K562 (cell line): ENCODE results near the gene TBC1D25. TPM values are rescaled to one million over a fixed set of nuclear protein-coding genes. Genes with fewer than 3 reads are reported as not detected.

ENCODE experiments used
- ATAC-seq: fragments of 200-7000 bp; cut with Tn5 transposase; 3 replicates; pipeline ENCODE4 v1.9.1; 2020; ENCODE audit warnings: moderate library complexity
- BruUV-seq: library from RNA; stranded (reverse); fragments of 400-500 nt; replicated peaks from 2 replicates; lab custom pipeline; 2021; lab: Mats Ljungman, UMichigan
- CTCF ChIA-PET: fragments of 300-600 bp; formaldehyde crosslinking; extraction: SDS; loops from one replicate; lab custom pipeline; 2021; ENCODE audit warnings: low intra/inter-chr PET ratio; lab: Yijun Ruan, JAX
- POLR2A ChIA-PET: fragments of 300-600, 350-650 bp; sonication (Branson Sonifier 250); formaldehyde crosslinking; extraction: SDS; loops from one replicate; lab custom pipeline; 2021; ENCODE audit warnings: antibody characterized with exemption, inconsistent platforms; lab: Yijun Ruan, JAX
- DNase-seq, 4 experiments: peaks; one replicate each; pipeline versions ENCODE4 v3.0.0 to v3.0.0-alpha.2; 2011 to 2018; ENCODE audit warnings: low spot score in 3 of 4, mixed read lengths in 3 of 4; ENCODE audit errors: extremely low read depth in 1 of 4
- FAIRE-seq: peaks from 2 replicates; lab custom pipeline; 2011; peaks lifted over from hg19 to GRCh38; lab: Jason Lieb, UNC
- H2AFZ ChIP-seq: 2 replicates; pipeline ENCODE4 v1.6.0; 2011; ENCODE audit warnings: low read depth, low read length, control low read depth, inconsistent platforms
- H3K27ac ChIP-seq: fragments of 200-600 bp; 3 replicates; pipeline ENCODE4 v1.8.0; 2011; ENCODE audit warnings: low read depth, mild to moderate bottlenecking, control low read depth, inconsistent platforms, low read length, moderate library complexity, mixed read lengths; ENCODE audit errors: extremely low read depth
- H3K27me3 ChIP-seq, 2 experiments: fragments of 300-600 bp in 1 of 2; 2 replicates in 1 of 2; 3 replicates in 1 of 2; pipeline versions ENCODE4 v1.6.0 to v1.8.0; 2011; ENCODE audit warnings: inconsistent platforms in 2 of 2, low read length in 2 of 2, mild to moderate bottlenecking in 1 of 2, mixed read lengths in 1 of 2, moderate library complexity in 1 of 2; ENCODE audit not compliant: control insufficient read depth in 2 of 2, insufficient read depth in 2 of 2
- H3K36me3 ChIP-seq: fragments of 300-600 bp; 3 replicates; pipeline ENCODE4 v1.8.0; 2011; ENCODE audit warnings: mild to moderate bottlenecking, low read length, inconsistent platforms; ENCODE audit not compliant: control insufficient read depth, insufficient read depth
- H3K4me1 ChIP-seq, 2 experiments: fragments of 200-600 bp in 1 of 2; replicated peaks in 1 of 2; 2 replicates in 1 of 2; 3 replicates in 1 of 2; pipeline versions ENCODE4 v1.5.1 to v1.8.0; 2011; ENCODE audit warnings: inconsistent platforms in 2 of 2, low read length in 2 of 2, mild to moderate bottlenecking in 1 of 2, mixed read lengths in 1 of 2, moderate library complexity in 1 of 2; ENCODE audit not compliant: control insufficient read depth in 2 of 2, insufficient read depth in 2 of 2
- H3K4me2 ChIP-seq: 2 replicates; pipeline ENCODE4 v1.6.1; 2011; ENCODE audit warnings: low read length, control low read depth, inconsistent platforms, mixed read lengths; ENCODE audit not compliant: insufficient read depth
- H3K4me3 ChIP-seq: fragments of 200-600 bp; sonication (generic), shearing (Covaris generic); 2 replicates; pipeline ENCODE4 v1.5.1; 2016; ENCODE audit warnings: control low read depth, inconsistent platforms
- H3K79me2 ChIP-seq: fragments of 200-600 bp; 3 replicates; pipeline ENCODE4 v1.8.0; 2011; ENCODE audit warnings: low read length, inconsistent platforms; ENCODE audit not compliant: control insufficient read depth, insufficient read depth
- H3K9ac ChIP-seq, 2 experiments: 2 replicates each; pipeline versions ENCODE4 v1.6.0 to v1.6.1; 2011; ENCODE audit warnings: low read depth in 2 of 2, low read length in 2 of 2, control low read depth in 1 of 2, inconsistent platforms in 1 of 2, mild to moderate bottlenecking in 1 of 2, mixed read lengths in 1 of 2; ENCODE audit not compliant: insufficient read depth in 1 of 2
- H3K9me1 ChIP-seq: one replicate; pipeline ENCODE4 v1.6.0; 2011; ENCODE audit warnings: inconsistent platforms, mild to moderate bottlenecking, low read length, moderate library complexity; ENCODE audit not compliant: control insufficient read depth, insufficient read depth
- H3K9me3 ChIP-seq: replicated peaks from 2 replicates; pipeline ENCODE4 v1.5.1; 2011; ENCODE audit warnings: low read depth, low read length, inconsistent platforms; ENCODE audit not compliant: control insufficient read depth, insufficient read depth
- H4K20me1 ChIP-seq: replicated peaks from 2 replicates; pipeline ENCODE4 v1.6.1; 2011; ENCODE audit warnings: low read length, inconsistent platforms, mixed read lengths; ENCODE audit not compliant: control insufficient read depth, insufficient read depth
- CEBPB ChIP-seq: fragments of 450-650 bp; IDR thresholded peaks from 2 replicates; pipeline ENCODE4 v1.6.1; 2016; ENCODE audit warnings: missing genetic modification characterization, missing compliant biosample characterization
- CEBPG ChIP-seq, 3 experiments: fragments of 200-800 bp in 1 of 3; sonication (Bioruptor generic) in 1 of 3; sonication (generic) in 1 of 3; formaldehyde crosslinking in 1 of 3; IDR thresholded peaks in 2 of 3; conservative IDR thresholded peaks in 1 of 3; 2 replicates each; pipeline versions ENCODE4 v1.6.1 to v1.8.0; 2016 to 2022; ENCODE audit warnings: missing compliant biosample characterization in 2 of 3, missing genetic modification characterization in 2 of 3, mild to moderate bottlenecking in 1 of 3, missing genetic modification reagents in 1 of 3
- CREB1 ChIP-seq, 2 experiments: sonication (generic) in 1 of 2; formaldehyde crosslinking in 1 of 2; IDR thresholded peaks; 2 replicates each; pipeline versions ENCODE4 v1.6.1 to v1.8.0; 2012 to 2022; ENCODE audit warnings: inconsistent platforms in 1 of 2, mild to moderate bottlenecking in 1 of 2, missing genetic modification reagents in 1 of 2, moderate library complexity in 1 of 2
- DMBX1 ChIP-seq: fragments of 250-450 bp; sonication (Bioruptor Pico); IDR thresholded peaks from 2 replicates; pipeline ENCODE4 v1.8.0; 2022; ENCODE audit warnings: inconsistent platforms, mild to moderate bottlenecking, moderate library complexity, borderline replicate concordance
- FOSL1 ChIP-seq: fragments of 200-800 bp; sonication (Bioruptor generic); conservative IDR thresholded peaks from 2 replicates; pipeline ENCODE4 v1.6.1; 2016; ENCODE audit warnings: missing genetic modification characterization, missing compliant biosample characterization
- SRSF1 ChIP-seq: fragments of 200-400 bp; formaldehyde crosslinking; IDR thresholded peaks from 2 replicates; pipeline ENCODE4 v1.6.1; 2017; ENCODE audit warnings: mild to moderate bottlenecking, low read depth, low read length, moderate library complexity
- ZNF696 ChIP-seq: fragments of 250-450 bp; sonication (Bioruptor Pico); conservative IDR thresholded peaks from 2 replicates; pipeline ENCODE4 v1.4.0; 2020; ENCODE audit warnings: mild to moderate bottlenecking, moderate library complexity
- WGBS: fragments of 100-300 bp; shearing (Covaris generic); methylation state at CpG from one replicate; pipeline ENCODE4 v1.1.6; 2016; ENCODE audit warnings: low coverage, mixed read lengths; ENCODE audit not compliant: insufficient coverage; ENCODE audit errors: missing lambda C conversion rate; 5-methylcytosine and 5-hydroxymethylcytosine counted together
- in situ Hi-C: fragments of 300-500 bp; cut with MboI; formaldehyde crosslinking; loops from 4 replicates; pipeline ENCODE4 v1.15.0; 2018; ENCODE audit warnings: inconsistent platforms, mixed read lengths
- intact Hi-C: fragments of 100-400 bp; cut with micrococcal nuclease; formaldehyde crosslinking; loops from 2 replicates; pipeline ENCODE4 v1.14.2; 2022
- polyA plus RNA-seq, 8 experiments: library from polyadenylated mRNA; depleted of rRNA in 4 of 8; stranded (reverse) in 5 of 8; unstranded in 3 of 8; fragments of >200 nt; fragmentation: Nextera tagmentation in 2 of 8; fragmentation: Illumina TruSeq in 1 of 8; extraction: Ambion mirVana in 2 of 8; extraction: Trizol in 1 of 8; gene quantifications; 2 replicates each; pipeline versions ENCODE4 v1.2.1 to v1.2.3, GENCODE V29; 2011 to 2014; ENCODE audit warnings: inconsistent platforms in 1 of 8, missing spikeins in 1 of 8
- total RNA-seq, 7 experiments: library from RNA; depleted of rRNA in 6 of 7; stranded (reverse); fragments of >200 nt in 6 of 7; fragmentation: Illumina TruSeq in 2 of 7; extraction: Trizol in 2 of 7; gene quantifications; 2 replicates each; pipeline versions ENCODE4 v1.2.1 to v1.2.3, GENCODE V29; 2011 to 2021; ENCODE audit warnings: low replicate concordance in 1 of 7
- TF ChIP-seq, protein P1 (sequence below): fragments of 250-450 bp; sonication (Bioruptor Pico); IDR thresholded peaks from 2 replicates; pipeline ENCODE4 v1.5.0; 2021; ENCODE audit warnings: mild to moderate bottlenecking, borderline replicate concordance

Gene TBC1D25
- total and polyA plus RNA-seq, 9 of the 15 experiments (the other 6 are each of a cell fraction or from before 2014, with no cell fraction given) = 0.62 to 10.6 (median 3.9) TPM

DNA sequence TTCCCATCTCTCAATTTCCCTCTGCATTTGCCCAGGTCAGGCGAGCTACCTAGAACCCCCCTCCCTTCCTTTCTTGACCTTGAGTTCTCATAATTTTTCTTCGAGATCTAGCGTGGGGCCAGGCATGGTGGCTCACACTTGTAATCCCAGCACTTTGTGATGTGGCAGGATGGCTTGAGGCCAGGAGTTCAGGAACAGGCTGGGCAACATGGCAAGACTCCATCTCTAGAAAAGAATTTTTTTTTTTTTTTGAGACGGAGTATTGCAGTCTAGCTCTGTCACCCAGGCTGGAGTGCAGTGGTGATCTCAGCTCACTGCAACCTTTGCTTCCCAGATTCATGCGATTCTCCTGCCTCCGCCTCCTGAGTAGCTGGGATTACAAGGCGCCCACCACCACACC, 35.3 kb upstream of the TBC1D25 start (continued):
- TF ChIP-seq DMBX1 (CRISPR knock-in tag) (no peak), SRSF1 (no peak), CREB1 (IDR thresholded peaks at IDR 0.05) (no peak), CREB1 (CRISPR knock-in tag; IDR thresholded peaks at IDR 0.05) (no peak), ZNF696 (no peak)

DNA sequence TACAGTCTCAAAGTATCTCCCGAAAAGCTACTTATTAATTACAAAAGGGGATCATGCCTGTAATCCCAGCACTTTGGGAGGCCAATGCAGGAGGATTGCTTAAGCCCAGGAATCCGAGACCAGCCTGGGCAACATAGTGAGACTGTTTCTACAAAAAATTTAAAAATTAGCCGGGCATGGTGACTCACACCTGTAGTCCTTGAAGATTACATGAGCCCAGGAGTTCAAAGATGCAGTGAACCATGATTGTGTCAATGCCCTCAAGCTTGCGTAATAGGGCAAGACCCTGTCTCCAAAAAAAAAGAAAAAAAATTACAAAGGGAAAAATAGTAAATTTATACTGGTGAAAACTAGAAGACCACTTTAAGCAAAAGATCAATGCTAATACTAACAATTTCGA, 34.0 kb upstream of the TBC1D25 start:
- no peak overlapping the region for H3K27ac ChIP-seq
- H3K4me3 ChIP-seq = no peak overlapping the region
- intact Hi-C loops = no loop called here
- DNase-seq (no peak), FAIRE-seq (no peak), ATAC-seq (no peak)
- ChIA-PET CTCF (no interaction called here), POLR2A (no interaction called here)
- no peaks in the 10 kb centered on the region for H3K9me1 ChIP-seq
- TF ChIP-seq CEBPG (CRISPR knock-in tag; IDR thresholded peaks at IDR 0.05) (peak; percentile 24; the same call in 1 of the 2 replicates), CEBPG (tag; conservative IDR thresholded peaks at IDR 0.05 in 1 of 2, IDR thresholded peaks at IDR 0.05 in 1 of 2) (peak; percentile 68 to 77), FOSL1 (tag) (0 out of 2 replicates have a peak, but pooled peaks have one; percentile 51), CEBPB (tag) (peak; percentile 79)
- TF ChIP-seq, protein P1, sequence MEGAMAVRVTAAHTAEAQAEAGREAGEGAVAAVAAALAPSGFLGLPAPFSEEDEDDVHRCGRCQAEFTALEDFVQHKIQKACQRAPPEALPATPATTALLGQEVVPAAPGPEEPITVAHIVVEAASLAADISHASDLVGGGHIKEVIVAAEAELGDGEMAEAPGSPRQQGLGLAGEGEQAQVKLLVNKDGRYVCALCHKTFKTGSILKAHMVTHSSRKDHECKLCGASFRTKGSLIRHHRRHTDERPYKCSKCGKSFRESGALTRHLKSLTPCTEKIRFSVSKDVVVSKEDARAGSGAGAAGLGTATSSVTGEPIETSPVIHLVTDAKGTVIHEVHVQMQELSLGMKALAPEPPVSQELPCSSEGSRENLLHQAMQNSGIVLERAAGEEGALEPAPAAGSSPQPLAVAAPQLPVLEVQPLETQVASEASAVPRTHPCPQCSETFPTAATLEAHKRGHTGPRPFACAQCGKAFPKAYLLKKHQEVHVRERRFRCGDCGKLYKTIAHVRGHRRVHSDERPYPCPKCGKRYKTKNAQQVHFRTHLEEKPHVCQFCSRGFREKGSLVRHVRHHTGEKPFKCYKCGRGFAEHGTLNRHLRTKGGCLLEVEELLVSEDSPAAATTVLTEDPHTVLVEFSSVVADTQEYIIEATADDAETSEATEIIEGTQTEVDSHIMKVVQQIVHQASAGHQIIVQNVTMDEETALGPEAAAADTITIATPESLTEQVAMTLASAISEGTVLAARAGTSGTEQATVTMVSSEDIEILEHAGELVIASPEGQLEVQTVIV = no peak
- no peak overlapping the region for H2AFZ ChIP-seq
- no TSS peak for BruUV-seq
- WGBS = 37% methylated on average over 5 of the region's 5 CpGs
- peaks cover 5 to 18% of the 10 kb centered on the region in 2 experiments; a peak in 4 of 5 replicates for H3K4me1 ChIP-seq
- H4K20me1 ChIP-seq = no peaks in the 10 kb centered on the region
- no peaks in the 10 kb centered on the region for H3K27me3 ChIP-seq
- peaks cover 5% of the 10 kb centered on the region; the same call in 2 of the 3 replicates for H3K79me2 ChIP-seq
- H3K36me3 ChIP-seq = no peaks in the 10 kb centered on the region
- H3K4me2 ChIP-seq = no peak overlapping the region
- no peak overlapping the region for H3K9ac ChIP-seq
- H3K9me3 ChIP-seq = no peaks in the 10 kb centered on the region
- in situ Hi-C loops = no loop called here
